ENCODE results near the gene PDE4C. TPM values are rescaled to one million over a fixed set of nuclear protein-coding genes. Genes with fewer than 3 reads are reported as not detected.

The PDE4C gene
- total RNA-seq, 2 experiments from 2014 or later: not detected

DNA sequence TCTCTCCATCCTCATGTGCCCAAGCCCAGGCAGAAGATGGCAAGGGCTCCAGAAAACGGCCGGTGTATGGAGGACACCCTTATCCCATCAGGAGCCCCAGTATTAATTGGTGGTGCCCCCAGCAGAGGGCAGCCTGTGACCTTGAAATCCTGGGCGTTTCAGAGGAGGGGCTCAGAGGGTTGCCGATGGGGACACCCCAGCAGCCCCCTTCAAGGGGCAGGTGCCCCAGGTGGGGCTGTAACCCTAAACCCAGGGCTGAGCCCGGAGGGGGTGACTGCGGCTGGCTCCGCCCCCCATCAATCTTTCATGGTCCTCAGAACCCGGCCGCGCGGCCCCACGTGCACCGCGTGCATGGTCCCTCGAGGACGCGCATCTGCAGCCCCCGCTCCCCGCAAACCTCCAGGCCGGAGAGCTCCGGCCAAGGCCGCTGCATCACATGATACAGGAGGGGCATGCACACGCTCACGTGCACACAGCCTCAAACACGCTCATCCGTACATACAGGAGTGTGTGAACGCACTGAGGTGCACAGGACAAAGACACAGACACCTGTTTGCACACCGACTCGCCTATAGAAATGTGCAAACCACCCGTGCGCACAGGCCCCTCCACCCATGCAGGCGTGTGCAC, 23.3 kb downstream of the PDE4C start:
- no peaks in the 10 kb centered on the region for H3K27me3 Mint-ChIP-seq
- peaks cover 15% of the 10 kb centered on the region for H3K4me1 Mint-ChIP-seq
- H3K4me3 Mint-ChIP-seq: peak overlapping the region; percentile 90
- peak overlapping the region; percentile 84 for H3K27ac Mint-ChIP-seq
- H3K36me3 Mint-ChIP-seq: peaks cover 16% of the 10 kb centered on the region
- peak; percentile 48 for DNase-seq
- no peaks in the 10 kb centered on the region for H3K9me3 Mint-ChIP-seq

DNA sequence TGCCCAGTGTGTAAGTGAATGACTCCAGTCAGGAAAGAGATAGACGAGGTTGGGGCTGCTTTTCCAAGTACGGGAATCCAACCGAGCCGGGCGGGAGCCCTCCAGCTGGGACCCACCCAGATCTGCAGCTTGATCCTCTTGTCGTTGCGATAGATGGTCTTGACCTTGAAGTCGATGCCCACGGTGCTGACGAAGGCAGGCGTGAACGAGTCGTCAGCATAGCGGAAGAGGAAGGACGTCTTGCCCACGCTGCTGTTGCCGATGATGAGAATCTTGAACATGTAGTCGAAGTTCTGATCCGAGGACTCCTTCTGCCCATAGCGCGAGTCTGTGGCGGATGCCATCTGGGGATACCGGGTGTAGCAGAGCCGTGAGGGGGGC, 23.9 kb downstream of the PDE4C start:
- Mint-ChIP-seq H3K27me3 (no peaks in the 10 kb centered on the region), H3K9me3 (no peaks in the 10 kb centered on the region), H3K4me3 (peak overlapping the region; percentile 90), H3K36me3 (peaks cover 16% of the 10 kb centered on the region), H3K27ac (no peak overlapping the region), H3K4me1 (peaks cover 15% of the 10 kb centered on the region)
- DNase-seq: no peak

DNA sequence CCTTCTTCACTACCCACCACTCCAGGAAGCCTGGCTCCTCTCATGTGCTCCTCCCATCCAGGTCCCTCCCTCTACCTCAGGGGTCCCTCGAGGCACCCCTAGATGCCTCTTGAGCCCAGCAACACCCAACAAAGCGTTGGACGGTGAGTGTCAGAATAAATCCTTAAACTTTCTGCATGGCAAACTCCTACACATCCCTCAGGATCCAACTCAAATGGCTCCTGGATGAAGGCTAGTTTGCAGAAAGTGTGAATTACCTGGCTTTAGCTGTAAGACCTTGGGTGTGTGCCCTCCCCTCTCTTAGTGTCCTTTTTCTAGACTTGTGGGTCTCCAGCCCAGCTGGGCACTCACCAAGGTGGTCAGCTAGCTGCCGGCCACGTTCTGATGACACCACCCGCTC, 27.9 kb downstream of the PDE4C start:
- Mint-ChIP-seq H3K27ac (no peak overlapping the region), H3K27me3 (no peaks in the 10 kb centered on the region), H3K9me3 (no peaks in the 10 kb centered on the region), H3K4me1 (peaks cover 18% of the 10 kb centered on the region), H3K36me3 (peaks cover 16% of the 10 kb centered on the region), H3K4me3 (no peak overlapping the region)
- DNase-seq: no peak

DNA sequence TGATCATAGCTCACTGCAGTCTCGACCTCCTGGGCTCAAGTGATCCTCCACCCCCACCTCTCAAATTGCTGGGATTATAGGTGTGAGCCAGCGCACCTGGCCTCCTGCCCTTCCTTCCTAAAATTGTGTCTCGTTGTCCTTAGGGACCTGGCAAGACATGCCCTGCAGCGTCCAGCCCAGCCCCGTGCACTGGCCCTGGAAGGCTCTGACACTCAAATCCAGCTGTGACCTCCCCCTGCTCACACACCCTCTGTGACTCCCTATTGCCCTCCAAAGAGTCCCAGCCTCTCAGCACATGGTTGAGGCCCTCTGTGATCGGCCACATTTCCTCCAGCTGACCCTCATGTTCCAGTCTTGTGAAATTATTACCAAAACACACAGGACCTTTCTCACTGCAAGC, 28.3 kb downstream of the PDE4C start:
- H3K4me3 Mint-ChIP-seq: no peak overlapping the region
- peaks cover 17% of the 10 kb centered on the region for H3K36me3 Mint-ChIP-seq
- H3K9me3 Mint-ChIP-seq: no peaks in the 10 kb centered on the region
- H3K27me3 Mint-ChIP-seq: peaks cover under 1% of the 10 kb centered on the region
- peak overlapping the region; percentile 62 for H3K27ac Mint-ChIP-seq
- DNase-seq: no peak
- peaks cover 14% of the 10 kb centered on the region for H3K4me1 Mint-ChIP-seq

DNA sequence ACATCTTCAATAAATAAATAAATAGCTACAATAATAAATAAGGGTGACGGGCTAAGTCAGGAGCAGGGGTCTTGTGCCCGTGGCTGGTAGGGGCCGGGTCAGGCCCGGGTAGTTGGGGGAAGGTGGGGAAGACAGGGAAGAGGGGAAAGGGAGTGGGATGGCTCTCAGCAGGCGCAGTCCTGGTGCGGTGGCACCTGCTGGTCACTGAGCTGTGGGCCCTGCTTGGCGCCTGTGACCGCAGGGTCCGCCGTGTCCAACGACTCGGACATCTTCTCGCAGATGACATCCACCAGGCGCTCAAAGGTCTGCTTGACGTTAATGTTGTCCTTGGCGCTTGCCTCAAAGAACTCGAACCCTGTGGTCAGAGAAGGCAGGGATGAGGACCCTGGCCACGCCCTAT, 28.9 kb downstream of the PDE4C start:
- no peak overlapping the region for H3K27ac Mint-ChIP-seq
- DNase-seq: no peak
- H3K9me3 Mint-ChIP-seq: no peaks in the 10 kb centered on the region
- peaks cover 4% of the 10 kb centered on the region for H3K27me3 Mint-ChIP-seq
- peaks cover 14% of the 10 kb centered on the region for H3K4me1 Mint-ChIP-seq
- H3K4me3 Mint-ChIP-seq: no peak overlapping the region
- peaks cover 15% of the 10 kb centered on the region for H3K36me3 Mint-ChIP-seq

DNA sequence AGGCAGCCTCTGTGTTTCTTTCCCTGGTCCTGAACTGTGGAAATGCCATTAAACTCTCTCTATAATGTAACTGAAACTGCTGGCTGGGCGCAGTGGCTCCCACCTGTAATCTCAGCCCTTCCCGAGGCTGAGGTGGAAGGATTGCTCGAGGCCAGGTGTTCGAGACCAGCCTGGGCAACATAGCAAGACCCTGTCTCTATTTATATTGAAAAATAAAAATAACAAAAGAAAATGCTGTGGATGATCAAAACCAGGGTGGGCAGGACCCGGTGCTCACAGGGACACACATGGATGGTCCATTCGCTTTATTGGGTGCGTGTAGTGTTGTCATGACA, 29.8 kb downstream of the PDE4C start:
- Mint-ChIP-seq H3K9me3 (no peaks in the 10 kb centered on the region), H3K36me3 (peaks cover 10% of the 10 kb centered on the region), H3K4me1 (peaks cover 17% of the 10 kb centered on the region), H3K27me3 (peaks cover 4% of the 10 kb centered on the region), H3K4me3 (no peak overlapping the region), H3K27ac (no peak overlapping the region)
- DNase-seq: no peak

DNA sequence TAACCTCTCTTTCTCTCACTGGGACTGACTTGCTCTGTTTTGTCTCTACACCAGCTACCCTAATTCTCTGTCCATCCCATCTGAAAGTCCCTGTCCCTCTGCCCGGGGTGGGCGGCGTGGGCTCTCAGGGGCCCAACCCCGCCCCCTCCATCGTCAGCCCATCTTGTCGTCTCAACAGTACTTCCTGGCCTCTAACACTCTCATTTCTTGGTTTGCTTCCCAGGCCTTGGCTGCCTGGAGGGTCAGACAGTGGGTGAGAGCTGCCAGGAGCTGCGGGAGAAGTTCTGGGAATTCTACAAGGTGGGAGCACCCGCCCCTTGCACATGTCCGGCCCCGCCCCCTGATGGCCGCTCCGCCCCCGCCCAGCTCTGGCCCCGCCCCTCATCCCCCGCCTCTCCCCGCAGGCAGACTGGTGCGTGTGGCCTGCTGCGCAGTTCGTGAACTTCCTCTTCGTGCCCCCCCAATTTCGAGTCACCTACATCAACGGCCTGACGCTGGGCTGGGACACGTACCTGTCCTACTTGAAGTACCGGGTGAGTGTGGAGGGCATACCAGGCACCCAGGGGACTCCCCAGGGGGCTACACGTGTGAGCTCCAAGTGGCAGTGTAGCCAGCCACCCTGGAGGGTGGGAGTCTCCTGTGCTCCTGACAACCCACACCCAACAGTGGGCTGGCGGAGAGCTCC, 31.5 kb downstream of the PDE4C start:
- H3K36me3 Mint-ChIP-seq: peaks cover 8% of the 10 kb centered on the region
- no peaks in the 10 kb centered on the region for H3K9me3 Mint-ChIP-seq
- peak overlapping the region; percentile 23 for H3K27ac Mint-ChIP-seq
- peak overlapping the region; percentile 86 for H3K4me3 Mint-ChIP-seq
- peaks cover 4% of the 10 kb centered on the region for H3K27me3 Mint-ChIP-seq
- peaks cover 17% of the 10 kb centered on the region for H3K4me1 Mint-ChIP-seq
- peak; percentile 22 for DNase-seq

DNA sequence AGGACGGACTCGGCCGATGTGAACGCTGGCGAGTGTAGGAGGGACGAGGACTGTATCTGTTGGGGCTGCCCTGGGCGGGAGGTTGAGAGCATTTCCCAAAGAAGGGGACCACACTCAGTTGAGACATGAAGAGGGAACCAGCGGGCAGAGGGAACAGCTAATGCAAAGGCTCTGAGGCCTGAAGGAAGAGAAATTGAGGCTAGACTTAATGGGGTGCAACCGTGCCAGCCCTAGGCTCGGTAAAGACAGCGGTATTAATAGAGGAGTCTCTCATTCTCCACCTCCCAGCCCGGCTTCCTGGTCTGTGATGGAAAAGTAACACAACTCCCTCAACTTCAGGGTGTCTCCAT, 32.1 kb downstream of the PDE4C start:
- Mint-ChIP-seq H3K27ac (peak overlapping the region; percentile 82), H3K9me3 (no peaks in the 10 kb centered on the region), H3K36me3 (peaks cover 8% of the 10 kb centered on the region), H3K27me3 (peaks cover 4% of the 10 kb centered on the region), H3K4me1 (peaks cover 17% of the 10 kb centered on the region), H3K4me3 (peak overlapping the region; percentile 86)
- no peak for DNase-seq

DNA sequence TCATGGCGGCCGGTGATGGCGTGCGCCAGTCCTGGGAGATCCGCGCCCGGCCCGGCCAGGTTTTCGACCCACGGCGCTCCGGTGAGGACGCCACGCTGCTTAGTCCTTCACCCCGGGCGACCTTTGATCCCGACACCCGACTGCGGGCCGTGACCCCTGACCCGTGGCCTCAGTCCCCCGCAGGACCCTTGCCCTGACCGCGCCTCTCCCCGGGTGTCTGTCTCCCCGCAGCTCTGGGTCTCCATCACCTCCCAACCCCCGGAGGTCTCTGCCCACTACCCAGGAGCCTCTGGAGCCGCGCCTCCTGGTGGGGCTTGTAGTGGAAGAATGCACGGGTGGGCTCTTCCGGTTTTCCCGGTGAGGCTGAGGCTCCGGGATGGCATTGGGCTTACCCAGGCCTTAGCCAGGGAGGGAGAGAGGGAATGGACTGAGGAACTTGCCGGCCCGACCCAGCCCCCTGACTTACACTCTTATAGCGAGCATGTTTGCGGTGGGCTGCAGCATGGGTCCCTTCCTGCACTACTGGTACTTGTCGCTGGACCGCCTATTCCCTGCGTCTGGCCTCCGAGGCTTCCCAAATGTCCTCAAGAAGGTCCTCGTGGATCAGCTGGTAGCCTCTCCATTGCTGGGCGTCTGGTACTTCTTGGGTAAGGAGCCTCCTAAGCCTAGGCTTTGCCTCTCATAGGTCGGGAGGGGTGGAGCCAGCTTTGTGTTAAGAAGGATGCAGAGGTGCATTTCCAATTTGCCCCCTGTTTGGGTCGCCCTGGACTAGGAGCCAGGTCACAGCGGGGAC, 32.7 kb downstream of the PDE4C start:
- Mint-ChIP-seq H3K4me1 (peaks cover 17% of the 10 kb centered on the region), H3K27me3 (peaks cover 4% of the 10 kb centered on the region), H3K27ac (peak overlapping the region; percentile 82), H3K4me3 (peak overlapping the region; percentile 86), H3K9me3 (no peaks in the 10 kb centered on the region), H3K36me3 (peaks cover 8% of the 10 kb centered on the region)
- DNase-seq: no peak

DNA sequence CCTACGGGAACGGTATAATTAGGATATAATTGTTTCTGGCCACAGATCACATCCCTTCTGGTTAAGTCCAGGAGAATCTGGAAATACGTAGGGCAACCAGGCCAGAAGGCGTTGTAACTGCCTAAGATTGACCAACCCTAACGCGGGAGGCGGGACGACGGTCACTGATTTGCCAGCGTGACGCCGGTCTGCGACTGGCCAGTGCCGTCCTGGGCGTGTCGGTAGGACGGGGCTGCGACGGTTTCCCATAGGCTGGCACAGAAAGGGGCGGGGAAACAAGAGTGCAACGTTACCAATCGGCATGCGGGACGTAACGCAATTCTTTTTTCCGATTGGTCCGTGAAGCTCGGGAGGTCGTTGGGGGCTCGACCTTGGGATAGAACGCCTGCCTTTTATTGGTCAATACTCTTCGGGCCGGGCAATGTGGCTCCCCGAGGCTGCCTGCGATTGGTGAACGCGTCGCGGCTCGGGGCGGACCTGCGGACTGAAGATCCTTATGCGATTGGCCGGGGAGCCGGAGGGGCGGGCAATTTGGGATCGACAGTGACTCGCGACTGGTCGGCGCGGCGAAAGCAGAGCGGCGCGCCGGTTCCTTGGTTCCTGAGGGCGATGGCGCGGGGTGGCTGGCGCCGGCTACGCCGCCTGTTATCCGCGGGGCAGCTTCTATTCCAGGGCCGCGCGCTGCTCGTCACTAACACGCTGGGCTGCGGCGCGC, 33.4 kb downstream of the PDE4C start, which contains the start of gene MPV17L2:
MPV17L2 (plus strand) TSS at position 546 of the 715 bp plus-strand sequence; CDS start at position 610, 64 bp downstream.
- H3K27ac Mint-ChIP-seq: peak within 1 kb of the TSS; percentile 82
- H3K36me3 Mint-ChIP-seq: peaks cover 2% of the 10 kb centered on the region
- no peaks in the 10 kb centered on the region for H3K9me3 Mint-ChIP-seq

DNA sequence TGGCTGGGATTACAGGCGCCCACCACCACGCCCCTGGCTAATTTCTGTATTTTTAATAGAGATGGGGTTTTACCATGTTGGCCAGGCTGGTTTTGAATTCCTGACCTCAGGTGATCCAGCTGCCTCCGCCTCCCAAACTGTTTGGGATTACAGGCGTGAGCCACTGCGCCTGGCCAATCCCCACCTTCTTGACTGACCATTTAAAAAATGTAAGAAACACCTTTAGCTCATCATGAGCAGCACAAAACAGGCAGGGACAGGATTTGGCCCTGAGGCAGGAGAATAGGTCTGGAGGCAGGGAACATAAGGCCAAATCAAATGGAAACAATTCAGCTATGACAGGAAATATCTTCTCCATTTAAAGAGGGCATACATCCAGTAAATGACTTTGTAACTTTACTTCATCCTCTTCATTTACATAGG, 34.6 kb downstream of the PDE4C start:
- H3K27me3 Mint-ChIP-seq: peaks cover 4% of the 10 kb centered on the region

More for the DNA sequence above, 33.4 kb downstream of the PDE4C start, which contains the start of gene MPV17L2:
- peaks cover 4% of the 10 kb centered on the region for H3K27me3 Mint-ChIP-seq
- H3K4me1 Mint-ChIP-seq: peaks cover 17% of the 10 kb centered on the region
- DNase-seq: peak; percentile 99
- H3K4me3 Mint-ChIP-seq: peak within 1 kb of the TSS; percentile 86

DNA sequence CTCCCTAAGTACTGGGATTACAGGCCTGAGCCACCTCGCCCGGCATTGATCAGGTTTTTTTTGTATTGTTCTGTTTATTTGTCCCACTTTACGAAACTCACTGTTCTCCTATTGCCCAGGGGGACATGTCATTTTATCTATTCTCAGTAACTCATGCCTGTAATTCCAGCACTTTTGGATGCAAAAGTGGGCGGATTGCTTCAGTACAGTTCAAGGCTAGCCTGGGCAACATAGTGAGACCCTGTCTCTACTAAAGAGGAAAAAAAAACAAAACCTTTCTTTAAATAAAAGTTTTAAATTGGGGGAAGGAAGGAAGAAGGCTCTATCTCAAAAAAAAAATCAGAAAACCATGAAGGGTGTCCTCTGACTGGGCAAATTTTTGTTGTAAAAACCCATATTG, 36.0 kb downstream of the PDE4C start:
- no peaks in the 10 kb centered on the region for H3K9me3 Mint-ChIP-seq
- peaks cover 17% of the 10 kb centered on the region for H3K4me1 Mint-ChIP-seq

More for the DNA sequence above, 34.6 kb downstream of the PDE4C start:
- Mint-ChIP-seq H3K36me3 (peaks cover 2% of the 10 kb centered on the region), H3K4me3 (peak overlapping the region; percentile 86), H3K27ac (peak overlapping the region; percentile 82), H3K9me3 (no peaks in the 10 kb centered on the region), H3K4me1 (peaks cover 17% of the 10 kb centered on the region)
- DNase-seq: no peak

DNA sequence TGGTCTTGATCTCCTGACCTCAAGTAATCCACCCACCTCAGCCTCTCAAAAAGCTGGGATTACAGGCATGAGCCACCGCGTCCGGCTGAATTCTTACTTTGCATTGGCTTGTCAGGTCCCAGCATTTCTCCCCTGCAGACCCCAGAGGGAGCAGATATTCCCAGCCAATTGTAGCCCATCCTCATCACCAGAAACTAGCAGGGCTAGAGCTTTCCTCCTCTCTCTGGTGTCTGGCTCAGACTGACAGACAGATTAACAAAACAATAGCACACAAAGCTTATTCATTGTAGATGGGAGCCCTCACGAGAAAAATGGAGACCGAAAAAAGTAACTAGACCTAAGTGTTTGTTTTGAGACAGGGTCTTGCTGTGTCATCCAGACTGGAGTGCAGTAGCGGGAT, 40.7 kb downstream of the PDE4C start:
- no peak overlapping the region for H3K4me3 Mint-ChIP-seq
- H3K27ac Mint-ChIP-seq: no peak overlapping the region
- no peaks in the 10 kb centered on the region for H3K4me1 Mint-ChIP-seq
- H3K9me3 Mint-ChIP-seq: no peaks in the 10 kb centered on the region
- H3K36me3 Mint-ChIP-seq: no peaks in the 10 kb centered on the region
- peaks cover 3% of the 10 kb centered on the region for H3K27me3 Mint-ChIP-seq
- DNase-seq: no peak

More for the DNA sequence above, 36.0 kb downstream of the PDE4C start:
- Mint-ChIP-seq H3K36me3 (peaks cover 2% of the 10 kb centered on the region), H3K4me3 (no peak overlapping the region), H3K27ac (no peak overlapping the region), H3K27me3 (peaks cover 7% of the 10 kb centered on the region)
- no peak for DNase-seq

DNA sequence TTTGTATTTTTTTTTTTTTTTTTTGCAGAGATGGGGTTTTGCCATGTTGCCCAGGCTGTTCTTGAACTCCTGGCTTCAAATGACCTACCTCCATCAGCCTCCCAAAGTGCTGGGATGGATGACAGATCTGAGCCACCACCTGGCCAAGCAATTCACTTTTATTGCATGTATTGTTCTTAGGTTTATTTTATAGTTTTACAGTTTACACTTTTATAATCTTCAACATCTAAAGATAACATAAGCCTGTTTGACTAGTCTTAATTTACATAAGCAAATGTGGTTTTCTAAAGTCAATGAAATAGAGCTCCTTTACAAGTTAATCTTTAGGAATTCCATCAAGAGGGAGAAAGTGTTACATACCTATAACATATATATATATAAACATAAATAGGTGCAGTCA, 42.7 kb downstream of the PDE4C start:
- no peak overlapping the region for H3K27ac Mint-ChIP-seq
- no peaks in the 10 kb centered on the region for H3K4me1 Mint-ChIP-seq
- DNase-seq: no peak
- H3K36me3 Mint-ChIP-seq: no peaks in the 10 kb centered on the region
- peaks cover 3% of the 10 kb centered on the region for H3K27me3 Mint-ChIP-seq
- no peaks in the 10 kb centered on the region for H3K9me3 Mint-ChIP-seq
- H3K4me3 Mint-ChIP-seq: no peak overlapping the region

DNA sequence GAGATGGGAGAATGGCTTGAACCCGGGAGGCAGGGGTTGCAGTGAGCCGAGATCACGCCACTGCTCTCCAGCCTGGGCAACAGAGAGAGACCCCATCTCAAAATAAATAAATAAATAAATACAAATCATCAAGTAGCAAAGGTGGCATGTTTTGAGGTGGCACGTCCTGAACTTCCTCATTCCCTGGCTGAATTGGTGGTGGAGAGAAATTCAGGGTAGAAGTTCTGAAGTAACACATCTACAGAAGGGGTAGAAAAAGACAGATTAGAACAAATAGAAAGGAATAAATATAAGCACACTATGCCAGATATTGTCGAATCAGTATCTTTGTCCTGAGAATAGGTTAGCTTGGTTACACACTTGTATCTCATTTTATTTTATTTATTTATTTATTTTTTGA, 46.3 kb downstream of the PDE4C start:
- H3K36me3 Mint-ChIP-seq: peaks cover 8% of the 10 kb centered on the region
- H3K4me1 Mint-ChIP-seq: no peaks in the 10 kb centered on the region
- no peaks in the 10 kb centered on the region for H3K27me3 Mint-ChIP-seq
- no peak for DNase-seq
- no peak overlapping the region for H3K4me3 Mint-ChIP-seq
- H3K9me3 Mint-ChIP-seq: no peaks in the 10 kb centered on the region
- no peak overlapping the region for H3K27ac Mint-ChIP-seq

Data from activated naive CD8-positive, alpha-beta T cell treated with anti-CD3 and anti-CD28 coated beads for 36 hours (primary cell).